Amygdala (tissue), 56 donors: ENCODE measurements around the gene MPPED1.

Experiments
- DNase-seq, 56 donors: peaks; one replicate each; lab custom pipeline; 2025; lab: John Stamatoyannopoulos, UW

Gene MPPED1

DNA sequence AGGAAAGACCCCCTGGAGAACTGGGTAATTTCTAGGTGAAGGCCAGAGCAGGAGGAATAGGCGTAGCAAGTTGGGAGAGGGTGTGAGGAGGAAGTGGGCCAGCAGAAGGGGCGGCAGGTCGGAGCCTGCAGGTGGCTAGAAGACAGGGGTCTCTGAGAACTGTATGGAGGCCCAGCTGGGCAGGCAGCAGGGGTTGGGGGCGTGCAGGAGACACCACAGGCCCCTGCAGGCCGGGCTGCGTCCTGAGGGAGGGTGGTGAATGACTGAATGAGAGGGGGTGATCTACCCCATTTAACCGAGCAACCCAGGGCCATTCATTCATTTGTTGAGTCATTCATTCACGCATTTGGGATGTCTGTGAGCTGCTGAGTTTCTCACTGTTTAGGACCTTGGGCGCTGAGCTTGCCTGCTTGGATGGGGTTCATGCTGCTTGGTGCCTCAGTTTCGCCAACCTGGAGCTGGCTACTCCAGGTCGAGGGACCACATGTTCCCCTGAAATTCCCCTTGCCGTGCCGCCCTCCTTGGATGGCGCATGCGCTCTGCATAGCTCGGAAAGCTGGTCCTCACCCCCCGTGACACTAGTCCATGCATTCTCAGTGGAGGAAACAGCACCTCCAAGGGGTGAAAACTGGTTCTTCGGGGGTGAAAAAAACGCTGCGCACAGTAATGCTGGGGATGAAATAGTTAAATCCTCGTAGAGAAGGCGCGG lies 15.6 kb downstream of the MPPED1 start:
- DNase-seq: no peak

DNA sequence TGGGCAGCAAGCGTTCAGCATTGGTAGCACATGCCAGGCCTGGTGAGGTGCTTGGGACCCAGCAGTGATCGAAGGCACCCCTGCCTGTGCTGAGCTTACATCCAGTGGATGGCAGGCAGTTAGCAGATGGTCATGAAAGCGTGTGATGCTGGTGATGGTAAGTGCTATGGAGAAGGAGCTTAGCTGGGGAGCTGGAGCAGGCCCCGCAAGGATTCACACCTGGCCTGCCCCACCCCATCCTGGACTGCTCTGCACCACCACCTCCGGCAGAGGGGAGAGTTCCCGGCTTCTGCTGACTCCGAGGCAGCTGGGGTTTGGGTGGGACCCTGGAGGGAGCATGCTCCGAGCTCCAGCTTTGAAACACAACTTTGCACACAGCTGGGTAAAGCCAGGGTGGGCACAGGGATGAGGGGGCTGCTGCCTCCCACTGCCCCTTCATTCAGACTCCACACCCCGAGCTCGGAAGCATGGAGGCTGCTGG lies 16.2 kb downstream of the MPPED1 start:
- DNase-seq: no peak

DNA sequence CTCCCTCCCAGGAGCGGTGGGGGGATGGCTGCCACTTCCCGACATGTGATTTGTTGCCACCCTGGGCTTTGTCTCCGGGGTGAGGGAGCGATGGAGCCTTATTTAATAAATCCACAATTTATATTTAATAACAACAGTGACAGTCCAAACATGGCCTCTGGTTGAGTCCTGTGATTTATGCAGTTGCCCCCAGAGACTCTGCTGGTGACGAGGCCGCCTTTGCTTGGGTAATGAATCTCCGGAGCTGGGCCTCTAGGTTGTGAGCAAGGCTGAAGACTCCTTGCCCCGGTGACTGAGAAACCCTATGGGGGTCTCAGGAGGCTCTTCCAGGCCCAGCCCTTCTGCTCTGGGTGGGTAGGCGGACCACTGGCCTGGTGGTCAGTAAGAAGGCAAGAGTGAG lies 16.7 kb downstream of the MPPED1 start:
- no peak for DNase-seq

GRCh38 chr22:43429426-43429825 lies 17.6 kb downstream of the MPPED1 start:
- no peak for DNase-seq

DNA sequence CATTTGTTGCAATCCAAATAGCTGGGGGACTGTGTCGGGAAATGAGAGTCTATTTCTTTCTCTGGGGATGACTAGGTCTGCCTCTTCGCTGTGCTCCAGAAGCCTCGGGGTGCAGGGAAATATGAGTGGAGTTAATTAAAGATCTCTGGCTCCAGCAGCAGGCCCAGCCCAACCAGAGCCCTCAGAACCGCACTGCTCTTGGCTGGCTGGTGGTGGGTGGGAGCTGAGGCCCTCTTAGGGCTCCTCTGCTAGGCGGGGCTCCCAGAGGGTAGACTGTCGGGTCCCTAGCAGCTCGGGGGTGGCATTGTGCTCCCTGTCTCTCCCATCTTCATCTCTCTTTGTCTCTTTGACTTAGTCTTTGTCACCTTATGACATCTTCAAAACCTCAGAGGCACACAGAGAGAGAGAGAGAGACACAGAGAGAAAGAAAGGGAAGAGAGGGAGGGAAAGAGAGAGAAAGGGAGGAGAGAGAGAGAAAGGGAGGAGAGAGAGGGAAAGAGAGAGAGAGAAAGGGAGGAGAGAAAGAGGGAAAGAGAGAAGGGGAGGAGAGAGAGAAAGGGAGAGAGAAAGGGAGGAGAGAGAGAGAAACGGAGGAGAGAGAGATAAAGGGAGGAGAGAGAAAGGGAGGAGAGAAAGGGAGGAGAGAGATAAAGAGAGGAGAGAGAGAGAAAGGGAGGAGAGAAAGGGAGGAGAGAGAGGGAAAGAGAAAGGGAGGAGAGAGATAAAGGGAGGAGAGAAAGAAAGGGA lies 20.2 kb downstream of the MPPED1 start:
- no peak for DNase-seq

DNA sequence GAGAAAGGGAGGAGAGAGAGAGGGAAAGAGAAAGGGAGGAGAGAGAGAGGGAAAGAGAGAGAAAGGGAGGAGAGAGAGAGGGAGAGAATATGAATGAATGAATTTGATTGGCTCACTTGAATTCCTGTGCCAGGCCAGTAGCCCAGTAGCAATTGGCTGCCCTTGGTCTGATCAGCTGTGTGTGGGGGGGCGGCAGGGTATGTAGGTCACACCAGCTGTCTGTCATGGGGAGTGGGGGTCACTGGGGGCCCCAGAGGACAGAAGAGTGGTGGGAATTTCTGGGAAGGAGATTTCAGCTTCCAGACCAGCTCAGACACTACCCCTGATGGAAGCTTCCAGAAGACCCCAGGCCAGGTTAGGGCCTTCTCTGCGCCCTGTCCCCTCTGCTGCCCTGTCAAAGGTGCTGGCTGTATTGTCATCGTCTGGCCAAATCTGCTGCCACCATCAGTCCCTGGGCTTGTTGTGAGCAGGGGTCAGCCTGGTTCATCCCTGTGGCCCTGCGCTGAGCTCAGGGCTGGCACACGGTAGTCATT lies 21.1 kb downstream of the MPPED1 start:
- DNase-seq: no peak

DNA sequence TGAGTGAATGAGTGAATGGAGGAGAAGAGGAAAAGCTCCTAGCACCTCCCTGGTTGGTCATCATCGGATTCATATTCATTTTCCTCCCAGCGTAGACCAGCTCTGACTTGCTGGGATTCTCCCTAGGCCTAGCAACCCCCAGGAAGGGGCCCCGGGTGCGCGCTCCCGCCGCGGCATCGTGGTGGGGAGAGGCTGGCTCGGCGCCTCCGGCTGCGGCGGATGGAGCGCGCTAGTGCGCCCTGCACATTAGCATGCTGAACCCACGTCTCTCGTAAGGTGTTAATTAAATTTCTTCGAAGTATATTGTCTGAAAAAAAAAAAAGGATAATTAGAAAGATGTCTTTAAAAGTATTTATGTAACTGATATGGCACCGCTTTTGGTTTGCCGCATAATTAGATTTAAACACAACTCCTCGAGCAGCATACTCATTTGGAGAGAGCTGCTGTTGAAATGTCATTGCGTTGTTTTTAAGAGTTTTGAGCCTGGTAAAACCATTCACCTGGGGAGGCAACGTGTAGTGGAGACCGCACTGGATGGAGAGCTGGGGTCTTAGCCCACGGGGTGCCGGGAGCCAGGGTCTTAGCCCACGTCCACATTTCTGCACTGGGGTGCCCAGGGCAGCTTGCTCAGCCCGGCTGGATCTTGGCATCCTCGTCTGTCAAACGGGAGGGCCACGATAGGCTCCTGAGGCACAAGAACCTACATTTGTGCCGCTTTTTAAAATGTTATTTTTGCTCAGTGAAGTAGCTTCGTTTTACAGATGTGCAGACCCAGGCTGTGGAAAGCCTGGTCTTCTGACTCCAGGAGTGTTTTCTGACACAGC lies 21.8 kb downstream of the MPPED1 start:
- no peak for DNase-seq

DNA sequence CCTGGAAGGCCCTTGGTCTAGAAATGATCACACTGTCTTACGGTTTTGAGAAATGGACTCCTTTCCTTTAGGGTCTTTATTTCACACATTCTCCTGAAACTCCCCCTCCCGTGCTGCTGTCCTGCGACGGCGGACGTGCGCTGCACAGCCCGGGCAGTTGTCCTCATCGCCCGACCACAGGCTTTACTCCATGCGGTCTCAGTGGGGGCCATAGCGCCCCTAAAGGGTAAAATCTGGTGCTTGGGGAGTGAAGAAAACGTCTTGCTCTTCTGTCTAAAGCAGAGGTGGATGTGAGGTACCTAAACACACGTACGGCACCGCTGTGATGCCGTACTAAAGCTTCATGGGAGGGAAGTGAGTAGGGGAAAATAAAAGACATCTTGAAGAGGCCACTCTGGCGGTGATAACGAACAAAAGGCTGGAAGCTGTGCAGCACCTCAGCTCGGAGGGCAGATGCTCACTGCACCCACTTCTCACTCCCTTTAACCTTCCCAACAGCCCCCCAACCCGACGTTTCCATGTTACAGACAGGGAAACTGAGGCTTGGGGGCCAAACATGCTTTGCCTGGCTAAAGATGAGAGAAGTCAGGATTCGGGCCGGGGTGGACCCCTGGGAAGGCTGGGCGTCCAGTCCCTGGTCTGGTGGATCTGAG lies 22.6 kb downstream of the MPPED1 start:
- DNase-seq: no peak

DNA sequence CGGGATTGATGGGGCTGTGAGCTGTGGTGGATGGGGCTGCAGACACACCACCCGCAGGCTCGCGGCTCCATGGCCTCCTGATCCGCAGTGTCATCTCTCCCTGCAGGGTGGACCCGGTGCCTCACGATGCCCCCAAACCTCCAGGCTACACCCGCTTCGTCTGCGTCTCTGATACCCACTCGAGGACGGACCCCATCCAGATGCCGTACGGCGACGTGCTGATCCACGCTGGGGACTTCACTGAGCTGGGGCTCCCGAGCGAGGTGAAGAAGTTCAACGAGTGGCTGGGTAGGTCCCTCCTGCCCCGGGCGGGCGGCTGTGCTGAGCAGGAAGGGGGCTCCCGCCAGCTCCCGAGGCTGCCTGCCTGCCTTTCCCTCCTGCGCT lies 23.1 kb downstream of the MPPED1 start:
- no peak for DNase-seq

- peak in 8 of 56 donors; percentile 8 to 48 (median 20) for DNase-seq
Measured at GRCh38 chr22:43435851-43436811, 24.3 kb downstream of the MPPED1 start.

DNA sequence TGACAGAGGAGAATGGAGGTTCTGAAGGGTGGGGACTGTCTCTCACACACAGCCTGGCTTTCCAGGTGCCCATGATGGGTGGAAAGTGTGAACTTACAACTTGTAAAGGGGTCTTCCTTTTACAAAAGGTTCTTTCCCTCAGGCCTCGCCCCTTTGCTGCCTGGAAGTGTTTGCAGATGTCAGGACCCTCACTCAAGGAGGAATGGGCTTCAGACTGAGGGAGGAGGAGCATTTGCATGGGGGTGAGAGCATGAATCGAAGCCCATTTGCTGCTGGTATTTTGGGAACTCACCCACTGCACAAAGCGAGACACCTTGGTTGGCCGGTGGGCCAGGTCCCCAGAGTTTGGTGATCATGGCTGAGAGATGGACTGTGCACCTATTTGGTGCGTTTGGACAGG lies 25.1 kb downstream of the MPPED1 start:
- no peak for DNase-seq

DNA sequence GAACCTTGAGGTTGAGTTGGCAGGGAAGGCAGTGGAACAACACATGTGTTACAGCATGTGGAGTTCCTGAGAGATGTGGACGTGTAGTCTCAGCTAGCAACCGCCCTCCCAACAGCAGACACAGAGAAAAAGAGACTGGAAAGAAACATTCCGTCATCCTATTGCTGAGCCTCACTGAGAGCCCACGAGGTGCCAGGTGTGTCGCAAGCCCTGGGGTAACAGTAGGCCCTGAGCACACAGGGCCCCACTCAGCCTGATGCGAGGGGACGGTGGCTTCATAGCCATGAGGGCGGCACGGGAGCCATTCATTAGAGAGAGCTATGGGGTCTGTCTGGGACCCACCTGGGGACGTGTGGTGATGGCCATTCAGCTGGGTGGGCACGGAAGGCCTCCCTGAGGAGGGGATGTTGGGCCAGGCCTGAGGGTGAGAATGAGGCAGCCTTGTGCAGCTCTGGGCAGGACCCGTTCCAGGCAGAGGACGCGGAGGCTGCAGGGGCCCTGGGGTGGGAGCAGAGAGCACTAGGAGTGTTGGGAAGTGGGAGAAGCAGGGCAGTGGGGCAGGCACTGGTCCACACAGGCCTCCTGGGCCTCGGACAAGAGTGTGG lies 26.2 kb downstream of the MPPED1 start:
- DNase-seq: no peak

GRCh38 chr22:43438666-43439347 lies 27.0 kb downstream of the MPPED1 start:
- no peak for DNase-seq

GRCh38 chr22:43439368-43440103 lies 27.7 kb downstream of the MPPED1 start:
- no peak for DNase-seq

GRCh38 chr22:43440104-43440387 lies 28.2 kb downstream of the MPPED1 start:
- DNase-seq: no peak

GRCh38 chr22:43440556-43440955 lies 28.7 kb downstream of the MPPED1 start:
- DNase-seq: no peak

GRCh38 chr22:43441216-43441615 lies 29.4 kb downstream of the MPPED1 start:
- no peak for DNase-seq

DNA sequence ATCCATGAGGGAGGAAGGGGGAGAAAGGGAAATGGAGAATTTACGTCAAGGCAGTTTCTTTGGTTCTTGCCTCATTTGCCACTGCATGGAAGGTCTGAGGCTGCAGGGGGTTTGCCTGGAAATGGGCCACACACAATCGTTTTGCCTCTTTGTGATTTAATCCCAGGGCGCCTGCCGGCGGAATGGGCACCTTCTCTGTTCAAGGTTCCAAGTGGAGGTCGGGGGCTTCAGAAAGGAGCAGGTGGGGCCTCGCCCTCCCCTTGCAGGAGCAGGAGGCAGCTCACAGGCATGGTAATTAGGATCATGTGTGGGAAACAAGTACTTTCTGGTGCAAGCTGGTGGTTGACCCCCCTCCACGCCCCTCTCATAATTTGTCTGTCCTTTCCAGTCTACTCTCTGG lies 29.9 kb downstream of the MPPED1 start:
- DNase-seq: no peak
